Endothelial cell (in vitro differentiated cells): ENCODE results near the gene DNASE1. TPM values are rescaled to one million over a fixed set of nuclear protein-coding genes. Genes with fewer than 3 reads are reported as not detected.

ENCODE experiments used
- DNase-seq: peaks from one replicate; pipeline ENCODE4 v3.0.0; 2021; ENCODE audit warnings: low spot score
- H3K27ac Mint-ChIP-seq: one replicate; pipeline ENCODE4 v1.8.0; 2021; ENCODE audit warnings: mixed read lengths, inconsistent platforms; ENCODE audit not compliant: unreplicated experiment
- H3K27me3 Mint-ChIP-seq: one replicate; pipeline ENCODE4 v1.8.0; 2021; ENCODE audit warnings: mild to moderate bottlenecking, moderate library complexity, mixed read lengths, inconsistent platforms; ENCODE audit not compliant: unreplicated experiment
- H3K36me3 Mint-ChIP-seq: one replicate; pipeline ENCODE4 v1.8.0; 2021; ENCODE audit warnings: mild to moderate bottlenecking, low read depth, mixed read lengths, inconsistent platforms; ENCODE audit not compliant: unreplicated experiment
- H3K4me1 Mint-ChIP-seq: one replicate; pipeline ENCODE4 v1.8.0; 2021; ENCODE audit warnings: mild to moderate bottlenecking, mixed read lengths, inconsistent platforms; ENCODE audit not compliant: unreplicated experiment
- H3K4me3 Mint-ChIP-seq: one replicate; pipeline ENCODE4 v1.8.0; 2021; ENCODE audit warnings: mild to moderate bottlenecking, mixed read lengths, inconsistent platforms; ENCODE audit not compliant: unreplicated experiment
- H3K9me3 Mint-ChIP-seq: one replicate; pipeline ENCODE4 v1.8.0; 2021; ENCODE audit warnings: mixed read lengths, inconsistent platforms; ENCODE audit not compliant: unreplicated experiment
- total RNA-seq: library from RNA; stranded (reverse); fragmentation: NEBNext Ultra II Directional; extraction: Animal tissue kit (Norgen Biotek cat#: 25700); gene quantifications from one replicate; pipeline ENCODE4 v1.2.1, GENCODE V29; 2021; ENCODE audit not compliant: unreplicated experiment
- TF ChIP-seq, protein P1 (sequence below): fragments of 200-600 bp; sonication (generic); IDR thresholded peaks from one replicate; pipeline ENCODE4 v1.5.0; 2021; ENCODE audit warnings: antibody characterized with exemption; ENCODE audit not compliant: unreplicated experiment

The DNASE1 gene
- total RNA-seq, 1 donor from 2014 or later: 33.9 TPM

DNA sequence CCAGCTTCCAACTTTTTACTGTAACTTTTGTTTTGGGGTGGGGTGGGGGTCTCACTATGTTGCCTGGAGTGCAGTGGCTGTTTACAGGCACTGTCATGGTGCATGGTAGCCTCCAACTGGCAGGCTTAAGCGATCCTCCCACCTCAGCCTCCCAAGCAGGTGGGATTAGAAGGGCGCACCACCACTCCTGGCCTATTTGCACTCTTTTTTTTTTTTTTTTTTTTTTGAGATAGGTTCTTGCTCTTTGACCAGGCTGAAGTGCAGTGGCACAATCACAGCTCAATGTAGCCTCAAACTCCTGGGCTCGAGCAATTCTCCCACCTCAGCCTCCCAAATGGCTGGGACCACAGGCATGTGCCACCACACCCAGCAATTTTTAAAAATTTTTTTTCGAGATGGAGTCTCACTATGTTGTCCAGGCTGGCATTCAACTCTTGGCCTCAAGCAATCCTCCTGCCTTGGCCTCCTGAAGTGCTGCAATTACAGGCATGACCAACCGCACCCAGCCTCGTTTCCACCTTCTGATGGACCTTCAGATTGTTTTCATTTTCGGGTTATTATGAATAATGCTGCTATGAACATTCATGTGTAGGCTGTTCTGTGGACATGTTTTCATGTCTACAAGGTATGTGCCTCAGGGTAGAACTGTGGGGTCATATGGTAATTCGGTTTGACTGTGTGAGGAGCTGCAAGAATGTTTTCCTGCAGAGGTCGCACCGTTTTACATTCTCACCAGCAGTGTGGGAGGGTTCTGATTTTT, 51.9 kb downstream of the DNASE1 start:
- TF ChIP-seq, protein P1, sequence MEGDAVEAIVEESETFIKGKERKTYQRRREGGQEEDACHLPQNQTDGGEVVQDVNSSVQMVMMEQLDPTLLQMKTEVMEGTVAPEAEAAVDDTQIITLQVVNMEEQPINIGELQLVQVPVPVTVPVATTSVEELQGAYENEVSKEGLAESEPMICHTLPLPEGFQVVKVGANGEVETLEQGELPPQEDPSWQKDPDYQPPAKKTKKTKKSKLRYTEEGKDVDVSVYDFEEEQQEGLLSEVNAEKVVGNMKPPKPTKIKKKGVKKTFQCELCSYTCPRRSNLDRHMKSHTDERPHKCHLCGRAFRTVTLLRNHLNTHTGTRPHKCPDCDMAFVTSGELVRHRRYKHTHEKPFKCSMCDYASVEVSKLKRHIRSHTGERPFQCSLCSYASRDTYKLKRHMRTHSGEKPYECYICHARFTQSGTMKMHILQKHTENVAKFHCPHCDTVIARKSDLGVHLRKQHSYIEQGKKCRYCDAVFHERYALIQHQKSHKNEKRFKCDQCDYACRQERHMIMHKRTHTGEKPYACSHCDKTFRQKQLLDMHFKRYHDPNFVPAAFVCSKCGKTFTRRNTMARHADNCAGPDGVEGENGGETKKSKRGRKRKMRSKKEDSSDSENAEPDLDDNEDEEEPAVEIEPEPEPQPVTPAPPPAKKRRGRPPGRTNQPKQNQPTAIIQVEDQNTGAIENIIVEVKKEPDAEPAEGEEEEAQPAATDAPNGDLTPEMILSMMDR: no peak
- DNase-seq: no peak
- H3K4me3 Mint-ChIP-seq: no peak overlapping the region
- H3K36me3 Mint-ChIP-seq: no peaks in the 10 kb centered on the region
- H3K27me3 Mint-ChIP-seq: peaks cover 6% of the 10 kb centered on the region
- H3K4me1 Mint-ChIP-seq: no peaks in the 10 kb centered on the region
- no peaks in the 10 kb centered on the region for H3K9me3 Mint-ChIP-seq
- no peak overlapping the region for H3K27ac Mint-ChIP-seq

Other genes with a start within 250 kb of the DNASE1 start
- 5.7 TPM for gene ZNF597, start 211.2 kb upstream of the DNASE1 start, total RNA-seq
- gene NAA60, start 211.0 kb upstream of the DNASE1 start, total RNA-seq: 75.5 TPM
- not detected for gene C16orf90, start 159.2 kb upstream of the DNASE1 start, total RNA-seq
- 15.8 TPM for gene CLUAP1, start 153.7 kb upstream of the DNASE1 start, total RNA-seq
- 3.2 TPM for gene NLRC3, start 77.3 kb upstream of the DNASE1 start, total RNA-seq
- 11.8 TPM for gene SLX4, start 43.1 kb upstream of the DNASE1 start, total RNA-seq
- gene TRAP1, start 62.8 kb downstream of the DNASE1 start, total RNA-seq: 104 TPM
- gene CREBBP, start 226.0 kb downstream of the DNASE1 start, total RNA-seq: 66.3 TPM